HL-60 (cell line): ENCODE measurements around the gene SNUPN.

Experiments
- DNase-seq, 2 experiments: peaks; one replicate each; pipeline ENCODE4 v3.0.0-alpha.2; 2010 to 2020; ENCODE audit warnings: low read depth in 1 of 2, low spot score in 1 of 2
- H3K27ac ChIP-seq: fragments of 250-450 bp; sonication (Bioruptor Pico); replicated peaks from 2 replicates; pipeline ENCODE4 v1.5.1; 2020; ENCODE audit warnings: mild to moderate bottlenecking, moderate library complexity
- H3K27me3 ChIP-seq: fragments of 250-450 bp; sonication (Bioruptor Pico); 2 replicates; pipeline ENCODE4 v1.5.1; 2021; ENCODE audit warnings: mild to moderate bottlenecking, moderate library complexity; ENCODE audit not compliant: insufficient read depth, poor library complexity, severe bottlenecking
- H3K4me3 ChIP-seq: replicated peaks from 2 replicates; pipeline ENCODE4 v1.5.1; 2011; ENCODE audit warnings: mild to moderate bottlenecking, control low read depth, low read length; ENCODE audit not compliant: insufficient read depth
- CTCF ChIP-seq: IDR thresholded peaks from one replicate; pipeline ENCODE4 v1.5.1; 2011; ENCODE audit warnings: low read length, control low read depth, inconsistent platforms; ENCODE audit not compliant: insufficient read depth
- GABPA ChIP-seq: IDR thresholded peaks from 2 replicates; pipeline ENCODE4 v1.6.1; 2012; ENCODE audit warnings: low read depth
- POLR2AphosphoS5 ChIP-seq: IDR thresholded peaks from 2 replicates; pipeline ENCODE4 v1.6.1; 2012; ENCODE audit warnings: low read depth
- SPI1 ChIP-seq: IDR thresholded peaks from 2 replicates; pipeline ENCODE4 v1.6.1; 2012; ENCODE audit warnings: low read depth, mild to moderate bottlenecking, borderline replicate concordance
- long read RNA-seq: library from polyadenylated mRNA; unstranded; transcript quantifications from one replicate; pipeline ENCODE4 v2.0.0, GENCODE V29; 2020
- TF ChIP-seq, protein P1 (sequence below): IDR thresholded peaks from 2 replicates; pipeline ENCODE4 v1.6.1; 2012; ENCODE audit warnings: low read depth; ENCODE audit not compliant: insufficient replicate concordance

The SNUPN gene
- long read RNA-seq, transcript SNUPN-207 (10 exons, 1,641 nt), result minor isoform, 7 of 98 reads
- long read RNA-seq, transcript SNUPN-206 (9 exons, 1,682 nt), result minor isoform, 12 of 98 reads
- long read RNA-seq, transcript SNUPN-201 (9 exons, 1,513 nt), result major isoform, 42 of 98 reads
- long read RNA-seq, partial matches to known transcripts, result 5 of 98 reads
- long read RNA-seq, other reads (novel, unspliced or antisense), result 31 of 98 reads

DNA sequence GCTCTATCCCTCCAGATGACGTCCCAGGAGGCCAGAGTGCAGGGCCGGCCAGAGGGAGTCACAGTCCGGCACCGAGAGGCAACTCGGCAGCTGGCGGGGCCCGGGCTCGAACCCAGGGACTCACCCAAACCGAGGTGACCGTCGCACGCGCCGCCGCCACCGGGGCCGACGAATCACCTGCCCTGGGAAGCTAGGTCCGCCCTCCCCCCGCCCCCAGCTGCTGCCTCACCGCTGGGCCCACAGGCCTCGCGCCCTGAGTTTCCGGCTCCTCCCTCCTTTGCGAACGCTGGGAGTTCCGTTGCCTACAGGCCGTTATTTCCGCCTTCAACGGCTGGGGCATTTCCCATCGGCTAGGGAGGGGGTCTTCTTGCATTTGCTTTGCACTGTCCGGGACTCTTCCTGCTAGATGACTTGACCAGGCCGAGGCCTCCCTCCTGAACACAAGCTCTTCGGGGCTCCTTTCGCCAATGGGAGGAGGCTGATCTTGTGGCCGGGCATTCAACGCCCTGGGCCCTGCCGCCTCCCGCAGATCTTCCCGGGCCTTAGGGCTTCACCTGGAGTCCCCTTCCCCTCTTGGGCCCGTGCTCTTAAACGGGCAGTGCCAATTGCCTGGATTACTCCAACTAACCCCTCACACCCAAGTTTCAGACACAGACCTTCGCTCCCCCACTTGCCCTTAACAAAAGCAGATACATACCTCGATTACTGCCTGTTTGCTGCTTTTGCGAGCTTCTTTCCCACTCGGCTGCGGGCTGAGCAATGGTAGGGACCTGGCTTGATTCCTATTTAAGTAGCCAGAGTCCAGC is at the start of gene SNUPN:
Gene SNUPN, minus strand, starts transcription at position 184 of the 806 bp plus-strand sequence. CDS start 4,674 bp downstream, outside the sequence.
- Histone ChIP-seq H3K27ac (peak within 1 kb of the TSS; percentile 97), H3K4me3 (peak within 1 kb of the TSS; percentile 85), H3K27me3 (no peaks in the 10 kb centered on the region)
- TF ChIP-seq SPI1 (0 out of 2 replicates have a peak, but pooled peaks have one; percentile 23), POLR2AphosphoS5 (peak; percentile 85), CTCF (no peak), GABPA (peak; percentile 61)
- TF ChIP-seq, protein P1, sequence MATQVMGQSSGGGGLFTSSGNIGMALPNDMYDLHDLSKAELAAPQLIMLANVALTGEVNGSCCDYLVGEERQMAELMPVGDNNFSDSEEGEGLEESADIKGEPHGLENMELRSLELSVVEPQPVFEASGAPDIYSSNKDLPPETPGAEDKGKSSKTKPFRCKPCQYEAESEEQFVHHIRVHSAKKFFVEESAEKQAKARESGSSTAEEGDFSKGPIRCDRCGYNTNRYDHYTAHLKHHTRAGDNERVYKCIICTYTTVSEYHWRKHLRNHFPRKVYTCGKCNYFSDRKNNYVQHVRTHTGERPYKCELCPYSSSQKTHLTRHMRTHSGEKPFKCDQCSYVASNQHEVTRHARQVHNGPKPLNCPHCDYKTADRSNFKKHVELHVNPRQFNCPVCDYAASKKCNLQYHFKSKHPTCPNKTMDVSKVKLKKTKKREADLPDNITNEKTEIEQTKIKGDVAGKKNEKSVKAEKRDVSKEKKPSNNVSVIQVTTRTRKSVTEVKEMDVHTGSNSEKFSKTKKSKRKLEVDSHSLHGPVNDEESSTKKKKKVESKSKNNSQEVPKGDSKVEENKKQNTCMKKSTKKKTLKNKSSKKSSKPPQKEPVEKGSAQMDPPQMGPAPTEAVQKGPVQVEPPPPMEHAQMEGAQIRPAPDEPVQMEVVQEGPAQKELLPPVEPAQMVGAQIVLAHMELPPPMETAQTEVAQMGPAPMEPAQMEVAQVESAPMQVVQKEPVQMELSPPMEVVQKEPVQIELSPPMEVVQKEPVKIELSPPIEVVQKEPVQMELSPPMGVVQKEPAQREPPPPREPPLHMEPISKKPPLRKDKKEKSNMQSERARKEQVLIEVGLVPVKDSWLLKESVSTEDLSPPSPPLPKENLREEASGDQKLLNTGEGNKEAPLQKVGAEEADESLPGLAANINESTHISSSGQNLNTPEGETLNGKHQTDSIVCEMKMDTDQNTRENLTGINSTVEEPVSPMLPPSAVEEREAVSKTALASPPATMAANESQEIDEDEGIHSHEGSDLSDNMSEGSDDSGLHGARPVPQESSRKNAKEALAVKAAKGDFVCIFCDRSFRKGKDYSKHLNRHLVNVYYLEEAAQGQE, result no peak
- peak; percentile 92 to 97 for DNase-seq

- DNase-seq, result no peak
- Histone ChIP-seq H3K4me3 (no peak overlapping the region), H3K27me3 (no peaks in the 10 kb centered on the region), H3K27ac (no peak overlapping the region)
- TF ChIP-seq, protein P1, result no peak
- TF ChIP-seq SPI1 (no peak), POLR2AphosphoS5 (no peak), GABPA (no peak), CTCF (no peak)
These were observed 48.8 kb upstream of the SNUPN start for GRCh38 chr15:75674366-75674765.

DNA sequence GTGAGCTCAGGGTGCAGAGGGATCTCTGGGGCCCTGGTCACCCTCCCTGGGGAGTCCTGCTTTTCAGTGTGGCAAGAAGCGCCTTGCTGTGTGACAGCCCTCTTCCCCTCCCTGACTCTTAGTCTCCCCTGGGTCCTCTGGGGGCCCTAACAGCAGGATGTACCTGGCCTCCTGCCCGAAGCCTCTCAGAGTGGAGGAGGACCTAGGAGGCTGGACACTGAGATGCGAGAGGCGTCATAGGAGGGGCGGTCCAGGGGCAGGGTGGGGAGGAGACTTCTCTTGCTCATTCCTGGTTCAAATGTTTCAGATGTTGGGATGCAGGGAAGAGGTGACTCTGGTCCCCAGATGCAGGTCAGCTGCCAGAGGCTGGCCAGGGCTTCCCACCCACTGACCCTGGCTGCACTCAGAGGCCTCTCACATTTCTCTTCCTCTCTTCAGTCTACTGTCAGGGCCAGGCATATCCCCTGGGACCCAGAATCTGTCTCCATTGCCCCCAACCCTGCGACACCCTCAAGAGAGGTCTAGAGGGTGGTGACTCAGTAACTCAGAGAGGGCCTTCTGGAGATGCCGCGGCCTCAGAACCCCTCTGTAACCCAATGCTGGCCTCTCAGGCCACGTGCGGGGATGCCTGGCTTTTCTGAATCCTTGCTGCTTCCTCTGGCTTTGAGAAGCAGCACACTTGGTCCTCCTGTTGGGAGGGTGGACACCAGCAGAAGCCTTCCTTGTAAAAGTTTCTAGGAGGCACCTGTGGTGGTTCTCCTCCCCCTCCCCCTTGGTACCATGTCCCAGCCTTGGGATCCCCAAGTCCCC is 48.1 kb upstream of the SNUPN start:
- no peak overlapping the region for H3K4me3 ChIP-seq
- no peak for TF ChIP-seq CTCF
- no peak for TF ChIP-seq POLR2AphosphoS5
- TF ChIP-seq SPI1, result no peak
- TF ChIP-seq, protein P1, result no peak
- TF ChIP-seq GABPA, result no peak
- no peak for DNase-seq

More for the DNA sequence above, 48.1 kb upstream of the SNUPN start:
- no peaks in the 10 kb centered on the region for H3K27me3 ChIP-seq
- H3K27ac ChIP-seq, result no peak overlapping the region
